Parathyroid adenoma (tissue), 2 donors: ENCODE measurements around the gene EXOG.

ENCODE experiments used
- H2AFZ ChIP-seq: fragments of 300-600 bp; sonication (generic); one replicate; pipeline ENCODE4 v1.7.0; 2017; ENCODE audit warnings: antibody characterized with exemption, mild to moderate bottlenecking
- H3K27ac ChIP-seq: fragments of 300-600 bp; sonication (generic); one replicate; pipeline ENCODE4 v1.7.0; 2017
- H3K27me3 ChIP-seq: fragments of 300-600 bp; sonication (generic); one replicate; pipeline ENCODE4 v1.7.0; 2017; ENCODE audit warnings: low read length; ENCODE audit not compliant: control insufficient read depth, insufficient read depth
- H3K36me3 ChIP-seq: fragments of 300-600 bp; sonication (generic); one replicate; pipeline ENCODE4 v1.7.0; 2017; ENCODE audit warnings: low read length; ENCODE audit not compliant: control insufficient read depth, insufficient read depth
- H3K4me1 ChIP-seq: fragments of 300-600 bp; sonication (generic); one replicate; pipeline ENCODE4 v1.7.0; 2017; ENCODE audit warnings: control low read depth
- H3K4me2 ChIP-seq: fragments of 300-600 bp; sonication (generic); one replicate; pipeline ENCODE4 v1.7.0; 2017; ENCODE audit warnings: low read length
- H3K4me3 ChIP-seq: fragments of 300-600 bp; sonication (generic); one replicate; pipeline ENCODE4 v1.7.0; 2017; ENCODE audit warnings: low read depth, low read length
- H3K79me2 ChIP-seq: fragments of 300-600 bp; sonication (generic); one replicate; pipeline ENCODE4 v1.7.0; 2017; ENCODE audit warnings: control low read depth
- H3K9ac ChIP-seq: fragments of 300-600 bp; sonication (generic); one replicate; pipeline ENCODE4 v1.7.0; 2017; ENCODE audit warnings: mild to moderate bottlenecking
- H3K9me3 ChIP-seq: fragments of 300-600 bp; sonication (generic); one replicate; pipeline ENCODE4 v1.7.0; 2017; ENCODE audit warnings: low read length; ENCODE audit not compliant: control insufficient read depth
- CTCF ChIP-seq: fragments of 300-600 bp; sonication (generic); IDR thresholded peaks from one replicate; pipeline ENCODE4 v1.7.0; 2017; ENCODE audit warnings: antibody characterized with exemption, mild to moderate bottlenecking
- donor health status: primary hyperparathyroidism.

Gene EXOG

DNA sequence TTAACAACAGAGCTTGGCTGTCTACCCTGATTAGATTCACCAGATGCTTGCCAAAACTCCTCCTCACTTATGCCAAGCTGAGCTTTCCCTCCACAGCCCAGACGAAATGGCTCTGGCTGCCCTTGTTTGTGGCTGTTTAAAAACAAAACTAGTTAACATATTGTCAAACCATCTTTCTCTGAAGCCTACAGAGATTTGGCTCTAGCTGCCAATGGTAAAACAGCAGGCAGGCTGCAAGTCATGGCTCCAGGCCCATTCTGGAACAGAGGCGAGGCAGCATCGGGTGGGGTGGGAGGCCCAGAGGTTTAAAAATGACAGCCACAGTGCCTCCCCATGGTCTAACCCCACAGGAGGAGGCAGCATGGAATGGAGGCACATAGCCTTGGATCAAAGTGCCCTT, 77.4 kb downstream of the EXOG start:
- Histone ChIP-seq H3K27me3 (no peaks in the 10 kb centered on the region), H3K4me3 (no peak overlapping the region), H3K27ac (no peak overlapping the region), H3K4me2 (no peak overlapping the region), H2AFZ (no peak overlapping the region), H3K9ac (no peak overlapping the region), H3K36me3 (no peaks in the 10 kb centered on the region), H3K4me1 (no peaks in the 10 kb centered on the region), H3K9me3 (no peaks in the 10 kb centered on the region), H3K79me2 (no peaks in the 10 kb centered on the region)
- TF ChIP-seq CTCF: no peak

DNA sequence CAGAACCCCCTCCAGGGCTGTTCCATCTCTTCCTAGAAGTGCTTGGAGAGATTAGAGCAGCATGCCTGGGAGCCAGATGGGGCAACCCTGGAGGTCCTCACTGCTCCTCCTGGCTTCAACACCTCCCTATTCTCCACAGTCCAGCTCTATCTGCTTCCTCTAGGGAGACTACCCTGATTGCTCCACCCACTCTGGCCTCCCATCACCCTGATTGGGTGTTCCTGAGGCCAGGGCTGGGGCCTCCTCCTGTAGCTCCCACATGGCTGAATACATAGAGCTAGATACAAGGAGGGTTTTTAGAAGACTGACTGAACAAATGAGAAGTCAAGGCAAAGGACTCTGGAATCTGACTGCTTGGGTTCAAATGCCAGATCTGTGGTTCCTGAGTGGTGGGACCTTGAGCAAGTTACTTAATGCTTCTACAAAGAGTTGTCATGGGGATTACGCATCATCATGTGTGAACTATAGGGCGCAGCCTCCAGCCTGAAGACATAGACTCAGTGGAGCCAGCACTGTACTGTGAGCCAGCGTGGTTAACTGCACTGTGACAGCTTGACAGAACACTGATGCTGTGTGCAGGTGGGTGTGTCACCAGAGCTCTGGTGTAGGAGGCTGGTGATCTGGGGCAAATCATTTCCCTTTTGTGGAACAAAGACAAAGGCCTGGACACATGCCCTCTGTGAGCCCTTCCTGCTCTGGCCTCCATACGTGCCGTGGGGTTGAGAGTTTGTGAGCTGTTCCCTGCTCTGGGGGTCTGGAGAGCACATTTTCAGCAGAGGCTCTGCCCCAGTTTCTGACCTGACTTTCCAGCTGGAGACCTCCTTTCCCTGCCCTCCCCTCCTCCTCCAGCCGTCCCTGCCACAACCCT, 78.5 kb downstream of the EXOG start:
- H3K4me1 ChIP-seq: no peaks in the 10 kb centered on the region
- TF ChIP-seq CTCF: no peak
- H3K36me3 ChIP-seq: no peaks in the 10 kb centered on the region
- H3K4me2 ChIP-seq: no peak overlapping the region
- H3K27ac ChIP-seq: no peak overlapping the region
- no peak overlapping the region for H3K9ac ChIP-seq
- H3K4me3 ChIP-seq: no peak overlapping the region
- no peak overlapping the region for H2AFZ ChIP-seq
- no peaks in the 10 kb centered on the region for H3K27me3 ChIP-seq
- H3K79me2 ChIP-seq: no peaks in the 10 kb centered on the region
- no peaks in the 10 kb centered on the region for H3K9me3 ChIP-seq

DNA sequence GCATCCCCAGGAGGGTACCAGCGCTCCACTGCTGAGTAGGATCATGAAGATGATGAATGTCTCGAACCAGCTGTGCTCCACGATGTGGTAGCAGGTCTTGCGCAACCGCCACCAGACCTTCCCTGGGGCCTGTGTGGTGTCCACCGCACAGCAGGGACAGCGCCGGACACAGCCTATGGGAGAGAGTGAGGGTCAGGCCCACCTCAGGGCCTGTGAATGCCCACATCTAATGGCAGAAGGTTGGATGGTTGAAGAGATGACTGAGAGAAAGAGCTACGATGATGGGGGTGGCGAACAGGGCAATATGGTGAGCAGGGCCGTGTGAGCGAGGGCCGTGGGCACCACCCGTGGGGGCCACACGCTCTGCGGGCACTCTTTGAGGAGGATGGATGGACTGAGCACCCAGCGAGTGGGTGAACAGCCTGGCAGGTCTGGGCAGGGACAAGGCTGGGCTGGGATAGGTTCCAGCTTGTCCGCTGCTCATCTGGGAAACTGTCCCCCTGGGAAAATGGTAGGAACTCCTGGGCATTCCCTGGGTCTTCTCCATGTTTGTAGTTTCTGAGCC, 79.2 kb downstream of the EXOG start:
- Histone ChIP-seq H3K9ac (no peak overlapping the region), H2AFZ (no peak overlapping the region), H3K79me2 (no peaks in the 10 kb centered on the region), H3K27ac (no peak overlapping the region), H3K4me3 (no peak overlapping the region), H3K9me3 (no peaks in the 10 kb centered on the region), H3K27me3 (no peaks in the 10 kb centered on the region), H3K36me3 (no peaks in the 10 kb centered on the region), H3K4me1 (no peaks in the 10 kb centered on the region), H3K4me2 (no peak overlapping the region)
- TF ChIP-seq CTCF: no peak
